GM12872 (cell line): ENCODE results near the gene CCDC185.

Source experiments
- CTCF ChIP-seq: IDR thresholded peaks from 3 replicates; pipeline ENCODE4 v1.5.1; 2011; ENCODE audit warnings: low read depth, mild to moderate bottlenecking, low read length, moderate library complexity; ENCODE audit not compliant: insufficient read depth

Gene CCDC185

GRCh38 chr1:223411710-223412109, 18.5 kb downstream of the CCDC185 start:
- TF ChIP-seq CTCF, result no peak

- TF ChIP-seq CTCF, result no peak
Observed at GRCh38 chr1:223413216-223413615, 20.0 kb downstream of the CCDC185 start.

GRCh38 chr1:223417444-223417843, 24.2 kb downstream of the CCDC185 start:
- no peak for TF ChIP-seq CTCF

GRCh38 chr1:223417903-223418663, 24.9 kb downstream of the CCDC185 start:
- TF ChIP-seq CTCF, result no peak

GRCh38 chr1:223419115-223419514, 25.9 kb downstream of the CCDC185 start:
- no peak for TF ChIP-seq CTCF

GRCh38 chr1:223419561-223419960, 26.3 kb downstream of the CCDC185 start:
- TF ChIP-seq CTCF, result no peak

- TF ChIP-seq CTCF, result no peak
Observed at GRCh38 chr1:223421025-223421424, 27.8 kb downstream of the CCDC185 start.
